Raji (cell line): ENCODE data around the gene PPP1R12B.

Experiments used
- POLR2A ChIP-seq: IDR thresholded peaks from 2 replicates; pipeline ENCODE4 v1.6.1; 2011; ENCODE audit warnings: low read depth, low read length, control low read depth; ENCODE audit not compliant: insufficient read depth

The PPP1R12B gene

DNA sequence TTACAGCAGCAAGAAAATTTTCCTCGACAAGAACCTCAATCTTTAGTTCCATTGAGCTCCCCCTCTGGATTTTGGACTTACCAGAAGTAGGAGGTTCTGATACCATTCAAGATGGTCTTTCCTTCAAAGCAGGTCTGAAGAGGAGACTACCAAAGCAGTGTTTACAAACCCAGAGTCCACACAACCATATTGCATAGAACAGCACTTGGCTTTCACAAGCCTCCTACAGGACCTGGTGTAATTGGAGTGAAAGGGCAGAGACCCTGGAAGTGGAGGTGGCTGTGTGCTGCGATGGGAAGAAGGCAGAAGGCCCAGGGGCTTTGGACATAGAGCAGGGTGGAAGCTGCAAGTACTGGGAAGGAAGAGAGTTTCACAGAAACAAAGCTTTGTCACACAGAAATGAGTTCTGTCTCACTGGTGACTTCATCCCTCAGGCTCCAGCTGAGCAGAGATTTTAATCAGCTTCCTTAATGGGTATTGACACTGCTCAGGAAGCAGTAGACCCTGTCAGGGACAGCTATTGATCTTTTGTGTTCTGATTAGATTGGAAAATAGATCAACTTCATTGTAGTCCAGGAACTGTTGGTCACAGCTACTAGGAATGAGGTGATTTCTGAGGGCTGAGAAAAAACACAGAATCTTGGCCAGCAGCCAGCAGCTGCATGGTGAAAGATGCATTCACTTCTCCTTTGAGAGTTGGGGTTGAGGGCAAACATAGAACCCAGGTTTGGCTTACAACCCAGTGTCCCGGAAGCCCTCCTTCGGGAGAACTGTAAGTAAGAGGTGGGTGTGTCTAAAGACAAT lies 237.7 kb downstream of the PPP1R12B start:
- no peak for TF ChIP-seq POLR2A

DNA sequence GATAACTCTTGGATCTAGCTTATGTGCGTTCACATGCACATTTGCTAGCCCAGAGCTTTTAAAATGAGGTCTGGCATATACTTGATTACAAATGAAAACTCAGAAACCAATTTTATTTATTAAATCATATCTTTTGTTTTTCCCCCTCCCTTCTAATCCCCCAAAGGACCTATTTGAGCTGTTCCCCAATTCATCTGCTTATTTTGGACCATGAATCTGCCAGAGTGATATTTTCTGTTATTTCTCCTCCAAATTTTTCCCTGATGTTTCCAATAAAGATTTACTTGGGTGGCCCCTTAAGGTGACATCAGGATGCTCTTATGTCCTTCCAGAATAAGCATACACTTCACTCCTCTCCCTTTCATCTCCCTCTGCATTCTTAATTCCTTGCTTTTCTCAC lies 238.4 kb downstream of the PPP1R12B start:
- no peak for TF ChIP-seq POLR2A

DNA sequence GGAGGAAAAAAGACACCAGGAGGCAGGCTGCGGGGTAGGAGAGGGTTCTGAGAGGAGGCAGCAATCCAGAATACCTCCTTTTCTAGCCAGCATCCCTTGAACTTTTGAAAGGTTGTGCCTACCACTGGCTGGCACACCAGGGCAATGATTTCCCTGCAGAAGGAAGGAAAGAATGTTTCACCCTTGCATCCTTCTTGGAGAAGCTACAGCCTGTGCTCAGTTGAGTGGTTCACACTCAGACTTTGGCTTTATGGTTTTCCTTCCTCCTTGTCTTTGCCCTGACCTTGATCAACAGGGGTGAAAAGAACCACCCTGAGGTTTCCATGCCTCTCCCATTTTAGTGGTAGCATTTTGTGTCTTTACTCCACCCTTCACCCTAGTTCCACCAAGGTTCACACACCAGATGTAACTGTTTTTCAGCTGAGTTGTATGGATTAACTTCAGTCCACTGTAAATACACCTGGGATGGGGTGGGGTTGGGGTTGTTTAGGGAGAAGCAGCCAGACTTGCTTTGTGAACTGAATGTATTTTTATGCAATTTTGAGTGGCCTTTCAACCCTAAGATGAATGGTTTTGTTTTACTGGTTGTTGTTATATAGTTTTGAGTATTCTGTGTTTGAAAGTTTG lies 239.5 kb downstream of the PPP1R12B start:
- TF ChIP-seq POLR2A = no peak

DNA sequence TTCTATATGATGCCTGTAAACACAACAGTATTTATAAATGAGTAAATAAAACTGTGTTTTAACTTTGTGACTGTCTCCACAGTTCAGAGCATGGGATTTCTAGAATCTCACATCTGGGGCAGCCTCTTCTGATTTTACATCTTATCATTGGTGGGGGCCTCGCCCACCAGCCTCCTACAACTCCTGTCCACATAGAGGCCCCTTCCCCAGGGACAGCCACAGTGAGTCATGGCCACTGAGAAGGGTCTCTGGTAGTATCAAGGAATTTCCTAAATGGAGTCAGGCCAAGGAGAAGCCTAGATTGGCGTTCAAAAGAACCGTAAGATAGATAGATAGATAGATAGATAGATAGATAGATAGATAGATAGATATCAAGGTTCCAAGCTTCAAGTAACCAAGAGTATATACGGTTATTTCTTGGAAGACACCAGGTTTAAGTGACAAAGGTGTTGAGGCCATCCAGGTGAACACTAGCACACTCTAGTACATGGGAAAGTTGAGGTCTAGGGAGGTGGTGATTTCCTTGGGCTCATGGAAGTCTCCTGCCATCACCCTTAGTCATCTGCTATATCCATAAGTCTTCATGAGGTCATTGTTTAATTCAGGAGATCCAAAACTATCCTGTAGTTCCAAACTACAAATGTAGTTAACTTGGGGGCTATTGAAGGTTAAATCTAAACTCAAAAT lies 240.1 kb downstream of the PPP1R12B start:
- TF ChIP-seq POLR2A = no peak

DNA sequence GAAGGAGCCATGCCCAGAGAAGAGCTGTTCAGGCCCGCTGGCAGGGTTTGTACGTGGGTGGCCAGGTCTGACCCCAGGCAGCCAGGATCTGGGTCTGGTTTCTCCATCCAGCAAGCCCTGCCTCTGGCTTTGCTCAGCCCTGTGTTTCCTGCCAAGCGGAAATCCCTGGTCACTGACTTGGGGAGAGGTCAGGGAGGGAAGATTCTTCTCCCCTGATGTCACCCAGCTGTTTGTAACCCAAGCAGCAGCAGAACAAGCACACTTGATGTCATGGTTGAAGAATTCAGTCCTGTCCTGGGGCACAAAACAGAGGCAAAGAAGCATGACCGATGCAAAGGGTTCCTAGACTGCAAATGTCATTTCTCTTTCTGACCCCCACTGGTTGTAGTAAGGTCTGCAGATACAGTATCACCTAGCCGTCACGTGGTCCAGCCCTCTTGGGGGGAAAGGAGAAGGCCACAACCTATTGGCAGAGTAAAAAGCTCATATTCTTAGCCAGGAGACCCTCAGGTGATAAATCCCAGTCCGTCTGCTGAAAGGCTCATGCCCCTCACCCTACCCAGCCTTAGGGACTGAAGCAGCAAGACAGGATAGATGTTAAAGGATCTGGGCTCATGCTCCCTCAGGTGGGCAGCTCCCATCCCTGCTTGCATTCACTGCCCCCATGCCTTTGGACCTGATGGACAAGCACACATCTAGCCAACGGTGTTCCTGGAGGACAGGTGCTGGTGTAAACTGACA lies 240.9 kb downstream of the PPP1R12B start:
- no peak for TF ChIP-seq POLR2A

DNA sequence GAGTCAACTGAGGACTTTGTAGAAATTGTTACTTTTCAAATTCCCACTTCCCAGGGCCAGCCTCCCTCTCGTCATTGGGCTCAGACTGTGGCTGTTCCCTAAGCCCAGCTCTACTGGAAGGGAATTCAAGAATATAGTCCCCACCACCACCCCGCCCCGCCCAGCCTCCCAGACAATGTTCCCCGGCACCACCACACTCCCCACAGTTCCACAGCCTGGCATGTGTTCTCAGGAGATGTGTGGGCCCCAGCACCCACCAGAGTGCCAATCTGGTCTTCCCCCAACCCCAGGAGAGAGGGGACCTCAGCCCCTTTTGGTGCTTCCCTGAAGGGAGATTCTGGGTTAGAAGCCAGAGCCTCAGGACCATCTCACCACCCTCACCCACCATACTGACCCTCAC lies 241.6 kb downstream of the PPP1R12B start:
- TF ChIP-seq POLR2A = no peak

DNA sequence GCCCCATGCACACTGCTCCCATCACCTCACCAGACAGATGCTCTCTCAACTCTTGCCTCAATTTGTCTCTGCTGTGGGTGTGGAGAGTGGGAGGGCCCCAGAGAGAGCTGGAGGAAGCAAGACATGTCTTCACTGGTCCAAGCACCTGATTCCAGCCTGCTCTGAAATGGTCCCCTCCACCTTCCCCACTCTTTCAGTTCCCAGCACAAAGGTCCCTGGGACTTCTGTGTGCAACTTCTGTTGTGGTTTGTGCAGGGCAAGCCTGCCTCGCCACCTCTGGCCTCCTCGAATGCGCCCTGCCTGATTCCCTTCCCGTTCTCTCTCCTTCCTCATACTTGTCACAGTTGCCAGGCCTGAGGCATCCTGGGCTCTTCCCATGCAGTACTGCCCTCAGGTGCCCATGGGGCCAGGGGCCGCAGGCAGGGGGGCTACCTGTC lies 242.5 kb downstream of the PPP1R12B start:
- TF ChIP-seq POLR2A = no peak

DNA sequence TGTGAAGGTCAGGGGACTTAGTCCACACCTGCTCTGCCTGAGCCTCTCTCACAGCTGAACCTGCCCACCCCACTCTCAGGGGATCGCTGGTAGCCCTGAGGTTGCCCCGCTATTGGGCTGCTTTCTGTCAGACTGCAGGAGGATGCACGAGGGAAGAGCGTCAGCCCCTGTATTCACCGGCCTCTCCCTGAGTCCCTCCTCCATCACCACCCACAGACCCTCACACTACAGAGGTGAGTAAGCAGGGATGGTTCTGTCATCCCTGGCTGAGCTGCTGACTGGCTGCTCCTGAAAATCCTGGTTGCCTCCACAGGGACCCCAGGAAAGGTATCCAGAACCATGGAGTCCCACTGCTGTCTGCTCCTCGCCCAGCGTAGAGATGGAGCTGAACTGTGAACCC lies 243.0 kb downstream of the PPP1R12B start:
- TF ChIP-seq POLR2A = no peak

DNA sequence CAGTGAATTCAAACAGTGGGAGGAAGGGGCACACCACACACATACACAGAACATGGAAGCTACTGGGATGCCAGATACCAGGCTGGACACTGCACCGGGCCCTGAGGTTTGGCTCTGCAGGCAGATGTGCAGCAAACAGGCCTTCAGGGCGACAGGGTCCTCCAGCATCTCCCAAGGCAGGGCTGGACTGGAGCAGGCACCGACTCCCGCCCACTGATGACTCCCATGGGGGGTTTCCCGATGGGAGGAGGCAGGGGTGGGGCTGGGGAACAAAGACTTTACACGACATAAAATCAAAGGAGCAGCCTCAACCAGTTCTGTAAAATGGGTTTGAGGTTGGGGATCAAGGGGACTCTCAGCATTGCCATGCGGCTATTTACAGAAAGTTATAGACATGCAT lies 243.6 kb downstream of the PPP1R12B start:
- no peak for TF ChIP-seq POLR2A

DNA sequence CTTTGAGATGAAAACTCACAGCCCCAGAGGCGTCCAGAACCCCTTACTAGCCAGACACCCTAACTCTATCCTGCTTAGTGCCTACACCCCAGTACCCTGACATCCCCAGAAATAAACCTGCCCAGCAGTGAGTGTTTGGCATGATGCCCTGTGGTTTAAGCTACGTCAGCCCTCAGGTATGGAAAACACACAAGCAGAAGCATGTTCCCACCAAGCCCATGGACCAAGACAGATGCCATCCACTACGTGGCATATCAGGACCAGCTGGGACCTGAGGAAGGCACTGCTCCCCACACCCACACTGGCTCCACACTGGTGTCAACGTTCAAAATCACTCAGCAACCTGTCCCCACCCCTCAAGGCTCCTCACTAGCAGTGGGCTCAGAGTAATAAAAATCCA lies 245.3 kb downstream of the PPP1R12B start:
- TF ChIP-seq POLR2A = no peak

DNA sequence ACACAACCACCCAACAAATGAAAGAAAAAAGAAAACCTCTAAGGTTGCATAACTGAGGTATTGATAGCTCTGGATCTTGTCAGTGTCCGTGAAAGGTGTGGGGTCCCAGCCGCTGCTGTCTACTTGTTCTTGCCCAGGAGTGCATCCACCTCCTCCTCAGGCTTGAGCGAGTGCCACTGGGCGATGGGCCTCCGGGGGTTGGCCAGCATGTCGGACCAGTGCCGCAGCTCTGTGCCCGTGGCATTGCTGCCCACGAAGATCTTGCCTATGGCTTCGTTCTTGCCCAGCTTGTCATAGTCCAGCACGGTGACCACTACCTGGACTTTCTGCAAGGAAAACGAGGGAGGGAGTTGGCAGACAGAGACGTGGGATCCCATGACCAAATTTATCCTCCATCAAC lies 248.1 kb downstream of the PPP1R12B start:
- no peak for TF ChIP-seq POLR2A

DNA sequence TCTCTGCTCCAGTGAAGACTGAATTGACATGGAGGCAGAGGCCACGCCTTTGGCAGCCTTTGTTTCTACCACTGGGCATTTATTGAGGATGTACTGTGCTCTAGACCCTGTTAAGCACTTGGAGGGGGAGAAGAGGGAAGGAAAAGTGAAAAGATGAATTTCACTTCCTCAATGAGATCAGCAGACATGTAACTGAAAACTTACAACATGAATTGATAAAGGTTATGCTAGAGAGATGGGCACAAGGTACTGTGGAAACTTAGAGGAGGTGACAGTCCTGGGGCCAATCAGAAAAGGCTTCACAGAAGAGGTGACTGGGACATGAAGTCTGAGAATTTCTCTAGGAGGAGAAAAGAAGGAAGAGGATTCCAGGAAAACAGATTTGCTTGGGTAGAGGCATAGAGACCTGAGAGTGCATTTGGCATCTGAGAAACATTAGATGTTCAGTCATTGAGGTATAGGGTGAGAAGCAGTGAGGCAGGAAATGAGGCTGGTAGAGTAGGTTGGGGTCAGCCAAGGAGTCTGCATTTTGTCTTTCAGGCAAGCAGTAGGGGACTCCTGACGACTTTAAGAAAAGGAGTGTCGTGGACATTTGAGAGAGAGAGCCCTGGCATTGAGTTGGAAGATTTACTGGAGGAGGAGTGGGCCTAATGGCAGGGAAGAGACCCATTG lies 248.7 kb downstream of the PPP1R12B start:
- no peak for TF ChIP-seq POLR2A

DNA sequence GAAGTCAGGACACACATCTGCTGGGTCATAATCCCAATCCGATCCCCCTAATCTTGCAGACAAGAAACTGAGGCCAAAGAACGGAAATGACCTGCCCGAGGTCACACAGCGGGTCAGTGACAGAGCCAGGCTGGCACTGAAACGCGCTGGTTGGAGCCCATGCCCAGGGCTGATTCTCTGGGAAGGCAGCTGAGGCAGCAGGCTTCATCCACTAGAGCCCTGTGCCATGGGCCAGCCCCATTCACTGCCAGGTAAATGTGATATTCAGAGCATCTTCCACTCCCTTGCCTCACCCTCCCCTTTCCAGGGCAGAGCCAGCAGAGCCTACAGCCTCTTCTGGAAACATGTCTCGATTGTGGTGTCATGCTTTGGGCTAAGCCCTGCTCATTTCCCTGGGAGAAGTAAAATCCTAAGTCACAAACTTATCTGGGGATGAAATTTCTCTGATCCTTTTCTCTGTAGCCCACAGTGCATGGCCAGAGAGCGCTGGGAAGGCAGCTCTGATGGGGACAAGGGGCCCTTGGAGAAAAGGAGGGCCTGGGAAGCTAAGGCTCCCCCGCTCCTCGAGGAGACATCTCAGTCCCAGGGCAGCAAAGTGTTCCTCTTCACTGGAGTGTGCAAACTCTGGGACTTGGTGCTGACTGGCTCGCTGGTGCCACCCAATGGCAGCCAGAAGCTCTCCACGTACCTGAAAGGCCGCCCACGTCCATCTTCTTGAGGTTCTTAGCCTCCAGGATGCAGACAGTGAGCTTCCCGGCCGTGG lies 251.4 kb downstream of the PPP1R12B start:
- TF ChIP-seq POLR2A = no peak

DNA sequence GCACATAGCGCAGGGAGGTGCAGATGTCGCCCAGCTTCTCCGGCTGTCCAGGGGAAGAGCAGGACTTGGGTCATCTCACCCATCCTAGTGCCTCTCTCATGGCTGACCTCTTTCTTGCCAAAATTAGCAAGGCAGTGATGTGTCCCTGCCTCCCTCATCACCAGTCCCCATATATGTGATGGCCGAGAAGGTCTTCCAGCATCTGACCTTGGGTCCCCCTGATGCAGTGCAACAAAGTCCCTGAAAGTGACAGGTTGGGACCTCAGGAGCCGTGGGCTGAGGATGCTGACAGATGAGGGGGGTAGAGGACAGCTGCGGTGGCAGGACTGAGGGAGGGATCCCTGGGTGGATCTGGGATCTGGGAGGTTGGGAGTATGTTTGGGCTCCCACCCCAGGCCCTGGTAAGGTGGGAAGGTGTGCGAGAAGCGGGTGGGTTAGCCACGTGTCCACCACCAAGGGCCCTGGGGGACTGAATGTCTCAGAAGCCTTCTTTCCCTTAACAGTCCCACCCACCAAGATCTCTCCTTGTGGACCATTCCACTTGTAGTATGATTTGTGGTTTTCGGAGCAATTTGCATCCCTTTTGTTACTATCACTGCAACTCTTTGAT lies 252.0 kb downstream of the PPP1R12B start:
- no peak for TF ChIP-seq POLR2A

DNA sequence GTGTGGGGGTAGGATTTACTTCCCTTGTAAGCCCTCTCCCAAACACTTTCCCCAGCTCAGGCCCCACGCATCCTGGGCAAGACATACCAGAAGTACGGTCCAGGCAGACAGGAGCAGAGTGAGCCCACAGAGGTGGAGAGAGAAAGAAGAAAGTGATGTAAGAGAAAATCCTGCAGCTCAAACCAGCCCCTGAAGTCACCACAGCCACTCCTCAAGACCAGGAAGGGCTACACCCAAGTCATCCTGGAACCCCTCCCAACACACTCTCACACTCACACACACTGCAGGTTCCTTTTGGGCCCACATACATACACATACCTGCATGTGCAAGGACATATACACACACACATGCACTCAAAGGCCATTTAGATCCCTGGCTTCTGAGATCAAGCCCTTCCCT lies 254.9 kb downstream of the PPP1R12B start:
- TF ChIP-seq POLR2A = no peak
